GM21737 (cell line): ENCODE data around the gene HSD17B2.
"Not testable (repeated sequence)": the region's sequence is repeated elsewhere in the genome, so short reads cannot be mapped to it uniquely, and the experiment has no call there.

Experiments used
- ATAC-seq: cut with Tn5 transposase; IDR thresholded peaks from one replicate; pipeline ENCODE4 v1.9.1; 2021; ENCODE audit warnings: mild to moderate bottlenecking, moderate library complexity; ENCODE audit not compliant: unreplicated experiment

HSD17B2 gene

DNA sequence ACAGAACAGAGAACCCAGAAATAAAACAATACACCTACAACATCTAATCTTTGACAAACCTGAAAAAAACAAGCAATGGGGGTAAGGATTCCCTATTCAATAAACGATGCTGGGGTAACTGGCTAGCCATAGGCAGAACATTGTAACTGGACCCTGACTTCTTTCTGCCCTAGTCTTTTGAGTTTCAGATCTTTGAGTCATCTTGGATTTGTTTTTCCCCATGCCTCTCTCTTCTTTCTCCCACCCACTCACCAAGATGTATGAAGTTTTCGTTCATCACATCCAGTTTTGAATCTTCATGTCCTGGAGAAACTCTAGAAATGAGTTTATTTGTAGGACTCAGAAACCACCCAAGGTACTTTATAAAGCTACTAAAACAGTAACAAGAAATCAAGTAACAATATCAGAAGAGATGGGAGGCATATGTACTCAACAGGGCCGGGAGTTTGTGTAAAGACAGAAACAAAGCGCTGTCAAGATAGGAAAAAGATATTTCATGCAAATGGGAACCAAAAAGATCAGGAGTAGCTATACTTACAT lies 39.0 kb downstream of the HSD17B2 start:
- ATAC-seq, result no peak

DNA sequence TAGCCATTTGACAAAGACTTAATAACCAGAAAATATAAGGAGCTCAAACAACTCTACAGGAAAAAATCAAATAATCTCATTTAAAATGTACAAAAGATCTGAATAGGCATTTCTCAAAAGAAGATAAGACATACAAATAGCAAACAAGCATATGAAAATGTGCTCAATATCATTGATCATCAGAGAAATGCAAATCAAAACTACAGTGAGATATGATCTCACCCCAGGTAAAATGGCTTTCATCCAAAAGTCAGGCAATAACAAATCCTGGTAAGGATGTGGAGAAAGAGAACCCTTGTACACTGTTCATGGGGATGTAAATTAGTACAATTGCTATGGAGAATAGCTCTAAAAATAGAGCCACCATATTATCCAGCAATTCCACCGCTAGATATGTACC lies 43.1 kb downstream of the HSD17B2 start:
- ATAC-seq, result no peak

DNA sequence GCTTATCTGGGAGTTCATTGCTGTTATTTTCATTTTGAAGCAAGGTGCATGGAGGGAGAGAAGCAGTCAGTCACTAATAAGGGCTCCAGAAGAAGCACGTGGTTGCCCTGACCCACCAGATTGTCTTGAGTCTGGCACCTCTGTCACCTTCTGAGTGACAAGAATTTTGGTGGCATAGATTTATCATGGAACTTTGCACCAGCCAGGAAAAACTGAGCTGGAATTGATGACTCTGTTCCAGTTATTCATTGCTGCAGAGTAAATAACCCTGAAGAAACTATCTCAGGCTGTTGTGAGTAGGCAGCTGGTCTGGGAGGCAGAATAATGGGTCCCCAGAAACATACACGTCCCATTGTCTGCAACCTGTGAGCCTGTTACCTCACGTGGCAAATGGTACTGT lies 44.8 kb downstream of the HSD17B2 start:
- no peak for ATAC-seq

DNA sequence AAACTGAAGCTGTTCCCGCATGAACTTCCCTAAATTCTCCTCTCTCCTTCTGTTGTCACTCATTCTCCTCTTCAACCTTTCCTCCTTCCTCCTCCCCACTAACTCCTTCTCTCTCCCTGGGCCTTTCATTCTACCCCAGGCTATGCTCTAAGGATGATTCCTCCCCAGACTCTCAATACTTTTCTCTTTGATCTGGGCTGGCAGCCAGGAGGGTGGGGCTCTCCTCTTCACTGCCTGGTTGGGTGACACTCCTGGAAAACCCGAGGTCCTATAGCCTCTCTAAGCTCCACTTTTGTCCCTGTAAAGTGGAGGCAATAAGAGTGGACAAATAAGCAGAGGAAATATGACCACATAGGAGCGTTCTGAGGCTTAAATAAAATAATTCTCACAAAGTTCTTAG lies 46.2 kb downstream of the HSD17B2 start:
- no peak for ATAC-seq

DNA sequence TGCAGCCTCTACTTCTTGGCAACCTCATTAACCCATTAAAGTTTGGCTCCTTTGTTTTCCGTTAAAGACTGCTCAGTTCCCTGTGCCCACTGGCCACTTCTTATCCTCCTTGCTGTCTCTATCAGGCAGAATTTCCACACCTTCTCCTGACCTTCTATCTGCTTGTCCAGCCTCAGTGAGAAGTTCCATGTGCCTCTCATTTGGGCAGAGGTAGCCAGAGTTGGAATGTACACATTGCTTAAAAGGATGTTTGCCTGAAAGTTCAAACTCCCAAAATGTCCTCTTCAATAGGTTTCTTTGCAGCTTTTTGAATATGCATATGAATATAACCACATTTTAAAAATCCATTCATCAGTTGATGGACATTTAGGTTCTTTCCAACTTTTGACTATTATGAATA lies 47.0 kb downstream of the HSD17B2 start:
- ATAC-seq, result no peak

DNA sequence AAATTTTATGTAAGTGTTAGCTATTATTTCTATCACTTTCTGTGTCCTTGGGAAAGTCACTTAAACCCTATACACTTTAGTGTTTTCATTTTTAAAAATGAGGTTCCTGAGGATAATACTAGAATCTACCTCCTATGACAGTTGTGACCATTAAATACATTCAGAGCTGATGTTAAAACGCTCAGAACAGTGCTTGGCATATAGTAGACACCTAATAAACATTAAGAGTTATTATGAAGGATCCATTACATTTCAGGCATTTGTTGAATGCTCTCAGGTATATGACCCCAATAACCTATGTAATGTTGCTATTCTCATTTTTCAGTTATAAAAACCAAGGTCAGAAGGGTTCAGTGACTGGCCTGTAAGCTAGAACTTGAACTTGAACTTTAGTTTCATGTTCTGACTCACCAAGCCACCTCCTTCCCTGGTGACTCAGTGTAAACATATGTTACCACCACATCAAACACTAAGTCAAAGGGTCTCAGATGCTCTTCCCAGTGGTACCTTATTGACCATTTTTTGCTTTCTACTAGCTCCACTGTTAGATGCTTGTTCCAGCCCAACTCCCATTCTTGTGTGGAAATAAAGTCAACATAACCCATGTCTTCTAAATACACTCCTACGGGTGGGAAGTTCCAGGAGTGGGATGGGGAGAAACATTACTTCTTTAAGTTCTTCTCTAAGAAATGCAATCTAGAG lies 47.6 kb downstream of the HSD17B2 start:
- no peak for ATAC-seq

DNA sequence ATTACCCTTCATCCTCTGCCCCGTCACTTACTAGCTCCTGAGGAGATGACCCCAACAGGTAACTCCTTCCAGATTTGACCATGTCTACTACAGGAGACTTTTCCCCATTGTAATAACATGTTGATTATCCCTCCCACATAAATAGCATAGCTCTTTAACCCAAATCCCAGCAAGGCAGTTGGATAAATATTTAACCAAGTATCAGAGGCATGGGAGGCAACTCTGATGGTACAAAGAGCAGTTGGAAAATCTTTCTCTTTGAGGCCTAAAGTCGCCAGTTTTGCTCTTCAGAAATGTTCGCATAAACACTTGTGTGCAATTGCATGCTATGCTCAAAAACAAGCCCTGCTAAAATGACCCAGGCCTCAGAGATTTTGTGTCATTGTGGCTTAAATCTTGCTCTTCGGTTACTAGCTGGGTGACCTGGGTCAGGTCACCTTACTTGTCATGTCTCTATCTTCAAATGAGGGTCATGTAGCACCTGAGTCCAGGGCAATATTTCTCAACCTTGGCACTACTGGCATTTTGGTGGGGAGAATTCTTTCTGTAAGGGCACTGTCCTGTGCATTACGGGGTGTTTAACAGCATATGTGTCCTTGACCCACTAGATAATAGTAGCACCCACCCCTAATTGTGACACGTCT lies 48.8 kb downstream of the HSD17B2 start:
- no peak for ATAC-seq

DNA sequence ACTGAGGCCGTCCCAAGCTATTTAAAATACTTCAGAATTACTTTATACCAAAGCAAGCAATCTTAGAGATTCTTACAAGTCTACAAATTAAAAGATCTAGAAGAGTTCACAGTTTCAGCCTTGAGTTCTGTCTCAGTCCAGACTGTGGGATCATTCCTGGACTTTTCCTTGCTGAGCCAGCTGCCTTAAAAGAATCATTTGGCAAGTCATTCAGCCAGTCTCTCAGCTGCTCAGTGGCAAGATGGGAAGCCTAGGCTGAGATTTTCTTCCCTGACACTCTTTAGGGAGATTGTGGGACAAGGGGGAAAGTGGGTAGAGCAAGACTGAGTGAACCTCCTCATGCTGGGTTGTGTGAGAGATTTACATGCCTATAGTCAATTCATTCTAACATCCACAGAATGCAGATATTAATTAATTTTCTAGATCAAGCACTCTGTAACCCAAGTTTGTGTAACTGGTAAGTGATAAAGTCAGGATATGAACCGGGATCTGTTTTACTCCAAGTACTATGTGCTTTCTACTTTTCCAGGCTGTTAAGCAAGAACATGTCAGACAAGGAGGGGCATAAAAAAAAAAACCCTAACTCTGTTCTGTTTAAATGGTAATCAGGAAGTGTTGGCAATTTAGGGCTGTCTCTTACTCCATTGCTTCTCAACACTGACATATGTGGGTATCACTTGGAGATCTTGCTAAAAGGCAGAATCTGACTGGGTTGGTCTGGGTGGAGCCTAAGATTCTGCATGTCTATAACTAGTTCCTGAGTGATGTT lies 50.1 kb downstream of the HSD17B2 start:
- ATAC-seq, result no peak

DNA sequence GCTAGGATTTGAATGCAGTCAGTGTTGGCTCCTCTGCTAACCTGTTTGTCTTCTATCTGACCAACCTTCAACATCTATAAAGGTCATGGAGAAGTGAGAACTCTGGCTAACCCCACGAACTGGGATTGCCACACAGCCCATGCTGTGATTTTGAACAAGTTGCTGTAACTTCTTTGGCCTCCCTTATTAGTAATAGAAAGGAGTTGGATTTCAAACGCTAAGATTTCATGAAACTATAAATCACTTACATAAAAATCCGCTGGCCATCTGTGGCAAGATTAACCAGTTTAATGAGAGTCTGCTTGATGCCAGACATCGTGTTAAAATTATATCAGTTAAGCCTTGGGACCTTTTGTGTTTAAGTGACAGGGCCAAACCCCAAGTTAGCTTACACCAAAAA lies 53.4 kb downstream of the HSD17B2 start:
- no peak for ATAC-seq

DNA sequence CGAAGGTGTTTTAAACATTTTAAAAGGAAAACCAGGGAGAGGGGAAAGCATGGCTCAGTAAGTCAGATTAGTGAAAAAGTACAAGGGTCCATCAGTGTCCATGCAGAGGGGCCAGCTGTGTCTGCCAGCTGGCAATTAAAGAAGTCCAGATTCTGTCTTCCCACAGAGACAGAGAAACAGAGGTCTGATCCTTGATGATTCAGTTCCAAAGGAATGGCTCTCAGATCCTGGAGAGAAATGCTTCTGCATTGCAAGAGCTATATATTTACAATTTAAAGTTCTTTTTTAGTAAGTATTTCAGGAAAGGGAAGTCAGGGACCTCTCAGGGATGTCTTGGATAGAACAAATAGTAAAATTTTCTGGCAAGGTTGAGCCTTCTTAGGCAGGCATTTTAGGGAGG lies 56.2 kb downstream of the HSD17B2 start:
- ATAC-seq, result no peak

DNA sequence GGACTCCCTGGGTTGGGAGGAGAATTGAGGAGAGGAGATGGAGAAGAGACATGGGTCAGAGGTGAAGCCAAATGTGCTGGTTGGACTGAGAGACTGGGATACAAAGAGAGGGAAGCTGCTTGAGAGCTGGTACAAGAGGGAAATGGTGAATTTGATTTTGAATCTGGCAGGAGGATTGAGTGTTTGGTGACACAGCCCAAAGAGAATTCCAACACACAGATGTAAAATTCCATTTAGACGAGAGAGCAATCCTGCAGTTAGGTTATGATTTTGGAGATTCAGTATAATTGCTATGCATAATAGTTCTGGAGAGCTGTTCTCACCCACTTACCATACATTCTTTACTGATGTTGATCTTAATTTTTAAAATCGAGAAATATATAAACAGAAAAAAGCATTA lies 57.7 kb downstream of the HSD17B2 start:
- no peak for ATAC-seq

DNA sequence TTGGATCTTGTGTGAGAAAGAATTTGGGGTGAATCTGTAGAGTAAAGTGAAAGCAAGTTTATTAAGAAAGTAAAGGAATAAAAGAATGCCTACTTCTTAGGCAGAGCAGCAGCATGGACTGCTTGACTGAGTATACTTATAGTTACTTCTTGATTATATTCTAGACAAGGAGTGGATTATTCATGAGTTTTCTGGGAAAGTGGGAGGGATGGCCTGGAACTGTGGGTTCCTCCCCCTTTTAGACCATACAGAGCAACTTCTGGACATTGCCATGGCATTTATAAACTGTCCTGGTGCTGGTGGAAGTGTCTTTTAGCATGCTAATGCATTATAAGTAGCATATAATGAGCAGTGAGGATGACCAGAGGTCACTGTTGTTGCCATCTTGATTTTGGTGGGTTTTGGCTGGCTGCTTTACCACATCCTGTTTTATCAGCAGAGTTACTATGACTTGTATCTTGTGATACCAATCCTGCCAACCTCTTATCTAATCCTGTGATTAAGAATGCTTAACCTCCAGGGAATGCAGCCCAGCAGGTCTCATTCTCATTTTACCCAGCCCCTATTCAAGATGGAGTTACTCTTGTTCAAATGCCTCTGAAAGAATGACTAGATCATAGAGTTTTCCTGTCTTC lies 58.7 kb downstream of the HSD17B2 start:
- no peak for ATAC-seq

DNA sequence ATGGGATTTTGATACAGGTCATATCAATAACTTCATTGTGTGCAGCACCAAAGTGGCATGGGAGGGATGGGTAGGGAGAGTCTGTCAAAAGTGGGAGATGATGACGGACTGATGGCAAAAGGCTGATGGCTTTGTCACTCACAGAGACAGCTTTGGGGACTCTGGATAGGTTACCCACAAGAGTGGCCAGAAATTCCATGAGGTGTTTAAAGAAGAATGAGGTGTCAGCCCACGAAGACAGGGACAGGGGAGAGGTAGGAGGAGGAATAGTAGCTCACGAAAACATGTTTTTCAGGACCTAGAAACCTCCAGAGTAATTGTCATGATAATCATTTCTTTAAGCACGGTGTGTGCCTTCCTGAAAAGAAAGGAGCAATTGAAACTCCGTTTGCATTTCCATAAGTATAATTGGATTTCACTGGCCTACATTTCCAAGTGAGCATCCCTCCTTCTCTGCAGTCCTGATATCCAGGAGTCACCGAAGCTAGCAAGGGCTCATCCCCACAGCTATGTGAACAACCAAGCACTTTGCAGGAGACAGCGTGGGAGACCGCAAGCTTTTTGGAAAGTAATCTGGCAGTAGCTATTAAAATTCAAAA lies 60.0 kb downstream of the HSD17B2 start:
- ATAC-seq, result no peak

DNA sequence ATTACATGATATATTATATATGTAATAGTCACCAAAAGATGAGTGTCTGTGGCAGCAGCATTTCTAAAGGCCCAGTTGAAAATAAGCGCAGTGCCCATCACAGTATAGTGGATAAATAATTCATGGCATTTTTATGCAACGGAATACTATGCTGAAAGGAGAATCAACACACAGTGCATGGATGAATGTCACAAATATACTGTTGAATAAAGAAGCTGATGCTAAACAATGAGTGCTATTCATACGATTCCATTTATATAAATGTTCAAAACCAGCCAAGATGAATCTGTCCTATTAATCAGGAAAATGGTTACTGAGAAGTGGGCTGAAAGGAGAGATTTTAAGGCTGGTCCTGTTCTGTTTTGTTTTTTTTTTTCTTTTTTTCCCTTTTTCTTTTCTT lies 61.6 kb downstream of the HSD17B2 start:
- no peak for ATAC-seq

DNA sequence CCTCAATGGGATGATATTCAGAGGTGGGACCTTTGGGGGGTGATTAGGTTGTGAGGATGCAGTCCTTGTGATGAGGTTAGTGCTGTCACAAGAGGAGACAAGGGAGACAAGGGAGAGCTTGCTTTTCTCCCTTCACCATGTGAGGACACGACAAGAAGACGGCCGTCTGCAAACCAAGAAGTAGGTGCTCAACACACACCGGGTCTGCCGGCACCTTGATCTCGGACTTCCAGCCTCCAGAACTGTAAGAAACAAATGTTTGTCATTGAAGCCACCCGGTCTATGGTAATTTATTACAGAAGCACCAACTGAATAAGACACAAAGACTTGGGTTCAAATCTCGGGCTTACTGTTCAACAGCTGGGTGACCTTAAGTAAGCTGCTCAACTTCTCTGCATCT lies 70.1 kb downstream of the HSD17B2 start:
- ATAC-seq, result no peak

DNA sequence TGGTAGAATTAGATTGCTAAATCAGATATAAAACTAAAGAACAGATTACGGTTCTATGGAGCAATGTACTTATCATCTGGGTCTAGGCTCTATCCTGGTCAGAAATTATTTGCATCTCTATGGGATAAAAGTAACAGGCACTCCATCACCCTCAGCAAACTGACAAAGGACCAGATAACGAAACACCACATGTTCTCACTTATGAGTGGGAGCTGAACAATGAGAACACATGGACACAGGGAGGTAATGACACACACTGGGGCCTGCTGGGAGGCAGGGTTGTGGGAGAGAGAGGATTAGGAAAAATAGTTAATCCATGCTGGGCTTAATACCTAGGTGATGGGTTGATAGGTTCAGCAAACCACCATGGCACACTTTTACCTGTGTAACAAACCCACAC lies 73.0 kb downstream of the HSD17B2 start:
- no peak for ATAC-seq

DNA sequence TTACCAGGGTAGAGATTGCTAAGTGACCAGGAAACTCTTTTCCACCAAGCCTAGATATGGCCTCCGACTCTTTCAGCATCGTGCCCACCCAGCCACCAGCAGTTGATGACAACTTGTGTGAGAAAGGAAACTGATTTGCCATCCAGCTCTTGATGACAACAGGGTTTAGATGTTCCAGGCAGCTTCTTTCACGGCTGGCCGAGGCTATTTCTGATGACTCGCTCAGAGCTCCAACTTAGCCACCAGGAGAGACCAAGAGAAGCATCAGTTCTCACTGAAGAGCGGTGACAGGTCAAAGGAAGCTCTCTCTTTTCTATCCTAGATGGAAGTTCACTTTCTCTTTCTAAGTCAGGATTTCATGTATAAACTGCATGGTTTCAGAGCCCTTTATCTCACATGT lies 73.7 kb downstream of the HSD17B2 start:
- no peak for ATAC-seq

DNA sequence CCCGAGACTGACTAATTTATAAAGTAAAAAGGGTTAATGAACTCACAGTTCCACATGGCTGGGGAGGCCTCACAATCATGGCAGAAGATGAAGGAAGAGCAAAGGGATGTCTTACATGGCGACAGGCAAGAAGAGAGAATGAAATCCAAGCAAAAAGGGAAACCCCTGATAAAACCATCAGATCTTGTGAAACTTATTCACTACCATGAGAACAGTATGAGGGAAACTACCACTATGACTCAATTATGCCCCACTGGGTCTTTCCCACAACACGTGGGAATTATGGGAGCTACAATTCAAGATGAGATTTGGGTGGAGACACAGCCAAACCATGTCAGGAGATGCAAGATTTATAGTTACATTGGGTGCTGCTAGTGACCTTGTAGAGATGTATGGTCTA lies 74.2 kb downstream of the HSD17B2 start:
- not testable (repeated sequence) for ATAC-seq

DNA sequence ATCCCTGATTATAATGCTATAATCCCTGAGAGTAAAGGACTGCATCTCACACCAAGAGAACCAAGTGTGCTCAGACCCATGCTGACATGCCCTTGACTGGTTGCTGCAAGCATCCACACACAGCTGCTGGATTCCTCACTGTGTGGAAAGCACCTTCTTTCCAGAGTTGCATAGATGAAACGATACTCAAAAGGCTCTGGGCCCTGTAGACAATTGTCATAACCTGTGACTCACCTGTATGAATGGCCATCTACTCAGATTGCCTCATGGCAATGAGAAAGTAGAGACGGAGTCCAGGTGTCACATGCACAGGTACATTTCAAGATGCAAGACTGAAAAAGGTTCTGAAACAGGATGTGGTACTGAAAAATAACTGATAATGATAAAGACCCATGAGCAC lies 76.9 kb downstream of the HSD17B2 start:
- ATAC-seq, result no peak

DNA sequence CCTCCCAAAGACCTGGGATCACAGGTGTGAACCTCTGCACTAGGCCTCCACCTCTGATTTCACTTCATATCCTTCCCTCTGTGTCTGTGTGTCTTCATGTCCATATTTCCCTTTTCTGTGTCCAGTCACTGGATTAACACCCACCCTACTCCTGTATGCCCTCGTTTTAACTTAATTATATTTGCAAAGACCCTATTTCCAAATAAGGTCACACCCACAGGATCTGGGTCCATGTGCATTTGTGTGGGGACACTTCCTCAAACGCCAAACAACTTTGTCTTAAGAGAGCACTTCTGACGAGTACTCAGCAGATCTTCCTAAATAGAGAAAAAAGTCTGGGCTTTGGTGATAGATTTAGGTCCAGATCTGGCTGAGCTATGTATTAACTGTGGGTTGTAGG lies 78.7 kb downstream of the HSD17B2 start:
- ATAC-seq, result no peak

DNA sequence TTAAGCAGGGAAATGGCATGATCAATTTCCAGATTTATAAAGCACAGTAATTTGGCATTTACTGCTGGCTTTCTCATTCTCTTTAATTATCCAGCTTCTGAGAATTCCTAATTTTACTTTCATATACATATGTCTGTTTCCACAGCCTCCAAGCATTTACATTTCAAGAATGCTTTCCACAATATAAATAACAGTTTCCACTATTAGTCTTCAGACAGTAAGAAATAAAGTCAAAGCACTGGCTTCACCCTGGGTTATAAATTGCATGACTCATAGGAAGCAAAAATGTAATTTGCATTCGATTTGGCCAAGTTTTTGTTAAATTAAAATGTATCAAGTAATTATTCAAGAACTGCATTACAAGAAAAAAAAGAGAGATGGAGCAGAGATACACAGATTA lies 81.5 kb downstream of the HSD17B2 start:
- ATAC-seq, result no peak
